ENCODE measurements around the gene GLE1. TPM values are rescaled to one million over a fixed set of nuclear protein-coding genes. Genes with fewer than 3 reads are reported as not detected.

GLE1 gene
- total RNA-seq, 2 experiments from 2014 or later = 8.0 to 8.4 TPM

DNA sequence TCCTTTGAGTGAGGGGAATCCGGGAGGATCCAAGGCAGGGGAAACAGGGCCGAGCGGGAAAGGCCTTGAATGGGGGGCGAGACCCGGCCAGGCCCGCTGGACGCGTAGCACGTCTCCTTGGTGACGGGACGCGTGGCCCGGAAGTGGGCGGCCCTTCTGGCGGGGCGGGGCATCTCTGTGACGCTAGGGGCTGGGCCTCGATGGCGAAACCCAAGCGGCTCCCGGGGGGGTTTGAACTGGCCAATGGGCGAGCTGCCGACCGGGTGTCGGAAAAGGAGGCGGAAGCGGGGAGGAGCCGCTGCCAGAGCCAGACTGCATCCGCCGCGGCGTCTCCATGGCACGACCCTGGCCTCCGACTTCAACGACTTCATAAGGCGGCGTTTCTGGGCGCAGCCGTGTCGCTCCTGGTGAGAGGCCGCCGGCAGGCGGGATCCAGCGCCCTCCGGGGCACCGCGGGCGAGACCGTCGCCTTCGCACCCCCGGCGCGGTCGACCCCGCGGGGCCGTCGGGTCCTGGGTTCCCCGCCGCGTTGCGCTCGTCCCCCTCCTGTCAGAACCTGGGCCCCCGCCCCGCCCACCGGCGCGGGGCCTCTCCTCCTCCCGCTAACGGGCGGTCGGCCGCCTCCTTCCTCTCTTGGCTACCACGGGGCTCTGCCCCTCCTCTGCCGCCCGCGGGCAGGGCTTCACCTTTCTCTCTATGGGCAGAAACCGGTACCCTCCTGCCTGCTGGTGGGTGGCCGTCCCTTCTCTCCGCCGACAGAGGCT lies 48.5 kb upstream of the GLE1 start, which contains the start of gene ODF2:
Gene ODF2, plus strand, starts transcription at position 158 of the 764 bp plus-strand sequence. Its CDS starts 86 bp downstream, at position 244.
- peak within 1 kb of the TSS; percentile 91 for H3K4me3 ChIP-seq (ENCODE audit: low read length)
- Mint-ChIP-seq H3K4me1 (ENCODE audit: low read depth) (peaks cover 11% of the 10 kb centered on the region), H3K4me3 (peak within 1 kb of the TSS; percentile 91), H3K36me3 (ENCODE audit: low read depth) (peaks cover 19% of the 10 kb centered on the region), H3K9me3 (no peaks in the 10 kb centered on the region), H3K27me3 (no peaks in the 10 kb centered on the region), H3K27ac (peak within 1 kb of the TSS; percentile 89)
- peak within 1 kb of the TSS; percentile 83 to 86 for H3K27ac ChIP-seq (ENCODE audit: low read depth in 1 of 2, low read length in 2 of 2)
- H3K36me3 ChIP-seq (ENCODE audit: insufficient read depth, low read length) = peaks cover 20% of the 10 kb centered on the region
- no peaks in the 10 kb centered on the region for H3K27me3 ChIP-seq (ENCODE audit: control insufficient read depth in 1 of 2, insufficient read depth in 2 of 2, low read length in 2 of 2)
- ATAC-seq (ENCODE audit: poor library complexity) (peak; percentile 90), DNase-seq (peak; percentile 97 to 99 (median 98))
- H3K4me1 ChIP-seq (ENCODE audit: insufficient read depth, low read length) = peaks cover 19% of the 10 kb centered on the region
- ChIA-PET CTCF (interaction anchor here (0.7 to 1.3 kb wide), 5 partner anchors 17 to 115 kb away, joined by 3 to 5 read pairs (median 4); no protein-coding TSS in a partner anchor), POLR2A (interaction anchor here (0.6 to 1.3 kb wide), 5 partner anchors 9 to 97 kb away, joined by 3 to 7 read pairs (median 4); partner anchors contain the start of genes GLE1 and SPTAN1)
- H3K9me3 ChIP-seq (ENCODE audit: control insufficient read depth in 1 of 2, insufficient read depth in 1 of 2, low read length in 2 of 2) = no peaks in the 10 kb centered on the region
- no peak for TF ChIP-seq CTCF (IDR thresholded peaks at IDR 0.05)
- intact Hi-C loops (cut with DNase I, micrococcal nuclease) = loop anchor here (1.0 to 10.0 kb wide), 6 partner anchors 48 to 329 kb away; partner anchors contain the start of genes GLE1 (in 2 of the 2), COQ4 (in 1 of the 2), GOLGA2 (in 1 of the 2) and SPTAN1 (in 1 of the 2)

DNA sequence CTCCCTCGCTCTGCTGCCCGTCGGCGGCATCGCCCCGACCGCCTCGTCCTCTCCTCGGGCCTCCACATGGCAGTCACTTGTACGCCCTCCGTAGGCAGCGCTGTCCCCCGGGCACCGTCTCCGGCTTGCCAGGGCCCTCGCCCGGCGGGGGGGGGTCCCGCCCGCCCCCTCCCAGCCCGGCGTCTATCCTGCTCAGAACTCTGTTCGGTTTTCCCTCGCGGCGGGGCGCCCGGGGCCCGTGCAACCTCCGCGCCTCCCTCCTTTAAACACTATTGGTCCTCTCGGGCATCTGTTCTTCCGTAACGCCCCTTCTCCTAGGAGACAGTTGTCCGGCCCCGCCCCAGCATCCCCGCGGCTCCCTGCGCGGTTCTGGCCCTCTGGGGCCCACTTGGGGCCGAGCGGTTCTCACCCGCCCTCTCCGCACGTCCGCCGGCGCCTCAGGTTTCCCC lies 47.9 kb upstream of the GLE1 start:
- TF ChIP-seq CTCF (IDR thresholded peaks at IDR 0.05) = no peak
- H3K27me3 Mint-ChIP-seq = no peaks in the 10 kb centered on the region
- peak overlapping the region; percentile 91 for H3K4me3 Mint-ChIP-seq
- intact Hi-C loops (cut with DNase I, micrococcal nuclease) = loop anchor here (1.0 to 10.0 kb wide), 6 partner anchors 48 to 328 kb away; partner anchors contain the start of genes GLE1 (in 2 of the 2), COQ4 (in 1 of the 2), GOLGA2 (in 1 of the 2) and SPTAN1 (in 1 of the 2)
- peak; percentile 37 to 83 (median 58) for DNase-seq
- Histone ChIP-seq H3K4me3 (ENCODE audit: low read length) (peak overlapping the region; percentile 91), H3K27me3 (ENCODE audit: control insufficient read depth in 1 of 2, insufficient read depth in 2 of 2, low read length in 2 of 2) (no peaks in the 10 kb centered on the region), H3K9me3 (ENCODE audit: control insufficient read depth in 1 of 2, insufficient read depth in 1 of 2, low read length in 2 of 2) (no peaks in the 10 kb centered on the region), H3K4me1 (ENCODE audit: insufficient read depth, low read length) (peaks cover 19% of the 10 kb centered on the region), H3K27ac (ENCODE audit: low read depth in 1 of 2, low read length in 2 of 2) (peak overlapping the region; percentile 83 to 86), H3K36me3 (ENCODE audit: insufficient read depth, low read length) (peaks cover 25% of the 10 kb centered on the region)
- H3K9me3 Mint-ChIP-seq = no peaks in the 10 kb centered on the region
- H3K27ac Mint-ChIP-seq = peak overlapping the region; percentile 89
- ATAC-seq (ENCODE audit: poor library complexity) = peak; percentile 37
- peaks cover 11% of the 10 kb centered on the region for H3K4me1 Mint-ChIP-seq (ENCODE audit: low read depth)
- H3K36me3 Mint-ChIP-seq (ENCODE audit: low read depth) = peaks cover 25% of the 10 kb centered on the region
- ChIA-PET CTCF (no interaction called here), POLR2A (no interaction called here)

- ChIA-PET POLR2A (interaction anchor here (1.0 kb wide), 1 partner anchor 86 kb away, joined by 3 read pairs; the partner anchor contains the start of gene URM1), CTCF (no interaction called here)
- intact Hi-C loops (cut with DNase I, micrococcal nuclease) = loop anchor here (5.0 to 10.0 kb wide), 4 partner anchors 85 to 328 kb away; partner anchors contain the start of genes COQ4 (in 1 of the 2), SPTAN1 (in 1 of the 2), TBC1D13 (in 1 of the 2) and TRUB2 (in 1 of the 2)
- Mint-ChIP-seq H3K27ac (peak overlapping the region; percentile 89), H3K4me3 (peak overlapping the region; percentile 91), H3K4me1 (ENCODE audit: low read depth) (peaks cover 11% of the 10 kb centered on the region), H3K27me3 (no peaks in the 10 kb centered on the region), H3K9me3 (no peaks in the 10 kb centered on the region), H3K36me3 (ENCODE audit: low read depth) (peaks cover 31% of the 10 kb centered on the region)
- Histone ChIP-seq H3K27me3 (ENCODE audit: control insufficient read depth in 1 of 2, insufficient read depth in 2 of 2, low read length in 2 of 2) (no peaks in the 10 kb centered on the region), H3K9me3 (ENCODE audit: control insufficient read depth in 1 of 2, insufficient read depth in 1 of 2, low read length in 2 of 2) (no peaks in the 10 kb centered on the region), H3K27ac (ENCODE audit: low read depth in 1 of 2, low read length in 2 of 2) (peak overlapping the region; percentile 83 to 86), H3K36me3 (ENCODE audit: insufficient read depth, low read length) (peaks cover 29% of the 10 kb centered on the region), H3K4me3 (ENCODE audit: low read length) (peak overlapping the region; percentile 91), H3K4me1 (ENCODE audit: insufficient read depth, low read length) (peaks cover 19% of the 10 kb centered on the region)
- no peak for ATAC-seq (ENCODE audit: poor library complexity)
- DNase-seq = peak in 1 of 14 experiments; percentile 3
- no peak for TF ChIP-seq CTCF (IDR thresholded peaks at IDR 0.05)
Measured at GRCh38 chr9:128457207-128457606, 47.3 kb upstream of the GLE1 start.

Measured in CD4-positive, alpha-beta T cell (primary cell).